ENCODE measurements around the gene SPAG16.

GRCh38 chr2:213627835-213628460, 343.7 kb downstream of the SPAG16 start:
- TF ChIP-seq RFX5 (IDR thresholded peaks at IDR 0.05; ENCODE audit: low read length) (no peak), EZH2phosphoT487 (IDR thresholded peaks at IDR 0.05; ENCODE audit: borderline replicate concordance, low read depth) (no peak), TAF1 (IDR thresholded peaks at IDR 0.05; ENCODE audit: borderline replicate concordance, low read depth, low read length) (no peak), USF2 (IDR thresholded peaks at IDR 0.05; ENCODE audit: borderline replicate concordance, low read depth, low read length) (no peak), PBX3 (IDR thresholded peaks at IDR 0.05) (no peak), POLR2AphosphoS5 (IDR thresholded peaks at IDR 0.05; ENCODE audit: low read depth, low read length) (no peak), YY1 (IDR thresholded peaks at IDR 0.05; ENCODE audit: low read depth) (no peak), GATA2 (CRISPR knock-in tag; IDR thresholded peaks at IDR 0.05) (no peak)
- TF ChIP-seq, protein P1, sequence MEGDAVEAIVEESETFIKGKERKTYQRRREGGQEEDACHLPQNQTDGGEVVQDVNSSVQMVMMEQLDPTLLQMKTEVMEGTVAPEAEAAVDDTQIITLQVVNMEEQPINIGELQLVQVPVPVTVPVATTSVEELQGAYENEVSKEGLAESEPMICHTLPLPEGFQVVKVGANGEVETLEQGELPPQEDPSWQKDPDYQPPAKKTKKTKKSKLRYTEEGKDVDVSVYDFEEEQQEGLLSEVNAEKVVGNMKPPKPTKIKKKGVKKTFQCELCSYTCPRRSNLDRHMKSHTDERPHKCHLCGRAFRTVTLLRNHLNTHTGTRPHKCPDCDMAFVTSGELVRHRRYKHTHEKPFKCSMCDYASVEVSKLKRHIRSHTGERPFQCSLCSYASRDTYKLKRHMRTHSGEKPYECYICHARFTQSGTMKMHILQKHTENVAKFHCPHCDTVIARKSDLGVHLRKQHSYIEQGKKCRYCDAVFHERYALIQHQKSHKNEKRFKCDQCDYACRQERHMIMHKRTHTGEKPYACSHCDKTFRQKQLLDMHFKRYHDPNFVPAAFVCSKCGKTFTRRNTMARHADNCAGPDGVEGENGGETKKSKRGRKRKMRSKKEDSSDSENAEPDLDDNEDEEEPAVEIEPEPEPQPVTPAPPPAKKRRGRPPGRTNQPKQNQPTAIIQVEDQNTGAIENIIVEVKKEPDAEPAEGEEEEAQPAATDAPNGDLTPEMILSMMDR (IDR thresholded peaks at IDR 0.05), result no peak
- TF ChIP-seq, protein P2, sequence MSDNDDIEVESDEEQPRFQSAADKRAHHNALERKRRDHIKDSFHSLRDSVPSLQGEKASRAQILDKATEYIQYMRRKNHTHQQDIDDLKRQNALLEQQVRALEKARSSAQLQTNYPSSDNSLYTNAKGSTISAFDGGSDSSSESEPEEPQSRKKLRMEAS (IDR thresholded peaks at IDR 0.05; ENCODE audit: low read depth), result no peak
